COLO829 (cell line): ENCODE measurements around the gene LAMA3.
"Not testable (repeated sequence)": the region's sequence is repeated elsewhere in the genome, so short reads cannot be mapped to it uniquely, and the experiment has no call there.

Experiments used
- DNase-seq: peaks from one replicate; pipeline ENCODE4 v3.0.0; 2012; ENCODE audit warnings: low spot score

LAMA3 gene

GRCh38 chr18:23706971-23707640, 17.9 kb downstream of the LAMA3 start:
- no peak for DNase-seq

- DNase-seq, result no peak
Observed at GRCh38 chr18:23710068-23710527, 20.8 kb downstream of the LAMA3 start.

GRCh38 chr18:23710946-23711345, 21.7 kb downstream of the LAMA3 start:
- no peak for DNase-seq

GRCh38 chr18:23711426-23711825, 22.2 kb downstream of the LAMA3 start:
- no peak for DNase-seq

- DNase-seq, result no peak
Observed at GRCh38 chr18:23712445-23712844, 23.2 kb downstream of the LAMA3 start.

- no peak for DNase-seq
Observed at GRCh38 chr18:23714576-23714975, 25.3 kb downstream of the LAMA3 start.

GRCh38 chr18:23716079-23716478, 26.8 kb downstream of the LAMA3 start:
- not testable (repeated sequence) for DNase-seq

GRCh38 chr18:23716516-23716915, 27.3 kb downstream of the LAMA3 start:
- peak; percentile 80 for DNase-seq

GRCh38 chr18:23716966-23717365, 27.7 kb downstream of the LAMA3 start:
- no peak for DNase-seq

- DNase-seq, result no peak
Observed at GRCh38 chr18:23718243-23718720, 29.0 kb downstream of the LAMA3 start.

GRCh38 chr18:23718731-23719130, 29.5 kb downstream of the LAMA3 start:
- DNase-seq, result no peak

GRCh38 chr18:23719634-23720201, 30.5 kb downstream of the LAMA3 start:
- DNase-seq, result peak; percentile 70

GRCh38 chr18:23721696-23722480, 32.6 kb downstream of the LAMA3 start:
- DNase-seq, result peak; percentile 8

GRCh38 chr18:23722646-23723045, 33.4 kb downstream of the LAMA3 start:
- no peak for DNase-seq

- no peak for DNase-seq
Observed at GRCh38 chr18:23723121-23723520, 33.9 kb downstream of the LAMA3 start.

GRCh38 chr18:23724681-23725080, 35.4 kb downstream of the LAMA3 start:
- no peak for DNase-seq

GRCh38 chr18:23725351-23725750, 36.1 kb downstream of the LAMA3 start:
- no peak for DNase-seq

- DNase-seq, result no peak
Observed at GRCh38 chr18:23725827-23726661, 36.8 kb downstream of the LAMA3 start.

GRCh38 chr18:23727707-23728493, 38.6 kb downstream of the LAMA3 start:
- DNase-seq, result no peak

- no peak for DNase-seq
Observed at GRCh38 chr18:23730857-23731256, 41.6 kb downstream of the LAMA3 start.

GRCh38 chr18:23731861-23732260, 42.6 kb downstream of the LAMA3 start:
- no peak for DNase-seq
